GM12891 (cell line): ENCODE measurements around the gene TMEM121B.

Source experiments
- DNase-seq: peaks from one replicate; pipeline ENCODE4 v3.0.0; 2011; ENCODE audit warnings: low spot score; ENCODE audit not compliant: insufficient read length
- FAIRE-seq: peaks from 2 replicates; lab custom pipeline; 2011; peaks lifted over from hg19 to GRCh38; lab: Jason Lieb, UNC
- PAX5 ChIP-seq: IDR thresholded peaks from 2 replicates; pipeline ENCODE4 v1.6.1; 2011; ENCODE audit warnings: low read length, moderate library complexity, mild to moderate bottlenecking; ENCODE audit not compliant: insufficient read depth, severe bottlenecking
- POLR2A ChIP-seq: IDR thresholded peaks from 2 replicates; pipeline ENCODE4 v1.6.1; 2011; ENCODE audit warnings: low read depth, low read length, control low read depth
- POLR2AphosphoS5 ChIP-seq: IDR thresholded peaks from 2 replicates; pipeline ENCODE4 v1.6.1; 2011; ENCODE audit warnings: low read depth, low read length, control low read depth
- POU2F2 ChIP-seq: IDR thresholded peaks from 2 replicates; pipeline ENCODE4 v1.6.1; 2011; ENCODE audit warnings: low read depth, mild to moderate bottlenecking, control low read depth, low read length, moderate library complexity
- SPI1 ChIP-seq: IDR thresholded peaks from 2 replicates; pipeline ENCODE4 v1.6.1; 2011; ENCODE audit warnings: low read depth, low read length, control low read depth
- TAF1 ChIP-seq: IDR thresholded peaks from 2 replicates; pipeline ENCODE4 v1.6.1; 2011; ENCODE audit warnings: low read depth, low read length, control low read depth

TMEM121B gene

GRCh38 chr22:17113600-17113999, 7.6 kb downstream of the TMEM121B start:
- DNase-seq (no peak), FAIRE-seq (no peak)
- TF ChIP-seq SPI1: no peak
- TF ChIP-seq PAX5: no peak

- no peak for TF ChIP-seq PAX5
- no peak for TF ChIP-seq TAF1
- no peak for TF ChIP-seq POLR2A
- no peak for TF ChIP-seq SPI1
- no peak for TF ChIP-seq POU2F2
- TF ChIP-seq POLR2AphosphoS5: no peak
- DNase-seq: no peak
- FAIRE-seq: no peak
These were observed 8.6 kb downstream of the TMEM121B start for GRCh38 chr22:17112491-17113042.

- DNase-seq (no peak), FAIRE-seq (no peak)
- TF ChIP-seq SPI1: no peak
- TF ChIP-seq POLR2AphosphoS5: no peak
- no peak for TF ChIP-seq PAX5
- no peak for TF ChIP-seq POU2F2
- TF ChIP-seq POLR2A: no peak
- TF ChIP-seq TAF1: no peak
These were observed 10.2 kb downstream of the TMEM121B start for GRCh38 chr22:17110791-17111550.

GRCh38 chr22:17109976-17110375, 11.2 kb downstream of the TMEM121B start:
- FAIRE-seq: no peak
- TF ChIP-seq PAX5: no peak
- no peak for TF ChIP-seq SPI1
- TF ChIP-seq POLR2A: no peak
- no peak for TF ChIP-seq POLR2AphosphoS5
- TF ChIP-seq POU2F2: no peak
- no peak for TF ChIP-seq TAF1

GRCh38 chr22:17109113-17109865, 11.9 kb downstream of the TMEM121B start:
- no peak for DNase-seq
- no peak for FAIRE-seq
- TF ChIP-seq POLR2AphosphoS5 (no peak), SPI1 (no peak), TAF1 (no peak), POU2F2 (no peak), PAX5 (no peak)

More at GRCh38 chr22:17109976-17110375, 11.2 kb downstream of the TMEM121B start:
- DNase-seq: no peak

- TF ChIP-seq PAX5 (no peak), POU2F2 (no peak), TAF1 (no peak), POLR2AphosphoS5 (no peak), POLR2A (no peak), SPI1 (no peak)
- FAIRE-seq (no peak), DNase-seq (no peak)
These were observed 12.7 kb downstream of the TMEM121B start for GRCh38 chr22:17108256-17109112.

DNA sequence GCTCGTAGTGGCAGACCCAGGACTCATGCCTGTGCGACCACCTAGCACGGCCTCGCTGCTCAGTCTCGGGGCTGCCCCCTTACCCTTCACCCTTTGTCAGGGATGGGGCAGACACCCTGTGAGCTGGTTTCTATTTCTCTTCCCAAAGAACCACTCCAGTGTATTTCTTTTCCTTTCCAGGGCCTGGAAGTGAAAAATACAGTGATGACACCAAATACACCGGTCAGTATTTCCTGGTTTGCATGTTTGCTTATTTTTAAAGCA, 13.7 kb downstream of the TMEM121B start:
- FAIRE-seq (no peak), DNase-seq (no peak)
- TF ChIP-seq POLR2AphosphoS5 (no peak), TAF1 (no peak), SPI1 (no peak), POU2F2 (no peak), PAX5 (no peak), POLR2A (no peak)

- peak; percentile 47 for FAIRE-seq
- DNase-seq: peak; percentile 59
- TF ChIP-seq TAF1 (no peak), SPI1 (no peak), POU2F2 (no peak), POLR2AphosphoS5 (no peak), PAX5 (no peak), POLR2A (no peak)
These were observed 14.2 kb downstream of the TMEM121B start for GRCh38 chr22:17106785-17107546.
